NCI-H2171 treated with DMSO at 0.1 percent for 48 hours (cell line): ENCODE results near the gene PPP1CA.
"Not testable (repeated sequence)": the region's sequence is repeated elsewhere in the genome, so short reads cannot be mapped to it uniquely, and the experiment has no call there.

ENCODE experiments used
- DNase-seq: peaks from one replicate; lab custom pipeline; 2025; lab: John Stamatoyannopoulos, UW

PPP1CA gene

DNA sequence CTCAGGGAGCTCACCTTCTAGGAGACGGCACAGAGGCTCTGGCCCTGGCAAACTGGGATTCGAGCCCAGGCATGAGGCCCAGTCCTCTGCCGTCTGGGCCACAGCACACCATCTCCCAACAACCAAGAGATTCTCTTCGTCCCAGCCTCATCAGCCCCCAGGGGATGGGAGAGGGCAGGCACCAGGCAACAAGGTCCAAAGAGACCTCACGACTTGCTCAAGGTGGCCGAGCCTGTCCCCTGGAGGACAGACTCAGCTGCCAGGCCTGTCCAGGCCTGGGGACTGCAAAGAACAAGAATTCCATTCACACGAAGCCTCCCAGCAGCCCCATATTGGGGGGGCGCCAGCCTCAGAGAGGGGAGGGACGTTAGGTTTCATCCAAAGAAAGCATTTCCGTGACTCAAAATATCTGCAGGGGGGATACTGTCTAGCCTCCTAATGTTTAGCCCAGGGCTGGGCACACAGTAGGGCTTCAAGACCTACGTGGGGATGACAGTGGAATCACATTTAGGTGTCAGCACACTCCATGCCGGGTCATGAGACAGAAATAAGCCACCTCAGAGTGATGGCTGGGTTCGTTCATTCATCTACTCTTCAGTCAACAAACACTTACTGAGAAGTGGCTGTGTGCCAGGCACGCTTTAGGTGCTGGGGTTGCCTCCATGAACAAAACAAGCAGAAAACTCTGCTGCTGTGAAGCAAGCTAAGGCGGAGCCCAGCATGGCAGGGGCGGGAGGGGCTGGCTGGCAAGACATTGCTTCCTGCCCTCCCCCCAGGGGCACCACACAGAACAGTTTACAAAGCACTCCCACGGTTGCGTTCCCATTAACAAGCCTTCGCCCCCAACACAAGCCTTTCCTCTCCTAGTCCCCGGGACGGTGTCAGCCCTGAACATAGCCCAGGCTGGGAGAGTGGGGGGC, 15.0 kb upstream of the PPP1CA start:
- DNase-seq = no peak

DNA sequence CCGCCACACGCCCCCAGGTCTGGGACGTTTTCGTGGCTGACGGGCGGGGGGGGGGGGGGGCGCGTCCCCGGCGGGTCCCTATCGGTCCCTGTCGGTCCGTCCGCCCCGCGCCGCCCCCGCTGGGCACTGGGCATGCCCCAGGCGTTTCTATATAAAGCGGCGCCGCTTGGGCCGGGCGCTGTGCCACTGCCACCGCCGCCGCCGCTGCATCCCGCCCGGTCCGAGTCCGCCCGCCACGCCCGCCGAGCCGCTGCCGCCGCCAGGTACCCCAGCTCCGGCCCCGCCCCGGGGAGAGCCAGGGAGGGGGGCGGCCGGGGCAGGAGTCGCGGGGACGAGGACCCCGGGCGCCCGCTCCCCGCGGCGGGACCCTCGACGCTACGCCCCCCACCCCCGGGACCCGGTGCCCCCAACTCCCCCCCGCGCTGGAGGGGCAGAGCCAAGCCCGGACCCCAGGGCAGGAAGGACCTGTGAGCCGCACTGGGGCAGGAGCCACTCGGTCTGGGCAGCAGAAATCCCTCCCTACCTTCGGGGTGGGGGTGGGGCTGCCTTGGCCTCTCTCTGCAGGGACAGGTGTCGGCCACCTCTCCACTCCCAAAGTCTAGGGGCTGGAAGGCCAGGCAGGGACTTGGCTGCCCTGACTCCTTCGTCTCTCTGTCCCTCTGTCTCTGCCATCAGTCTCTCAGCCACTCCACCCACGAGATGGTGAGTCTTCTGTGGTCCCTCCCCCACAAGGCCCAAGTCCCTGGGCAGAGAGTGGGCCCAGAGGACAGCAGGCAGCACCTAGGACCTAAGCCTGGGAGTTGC, 14.0 kb upstream of the PPP1CA start, which contains the start of gene CARNS1:
Gene CARNS1 (plus strand): TSS at position 178 of the 804 bp plus-strand sequence. CDS start 522 bp downstream, at position 700.
- no peak for DNase-seq

DNA sequence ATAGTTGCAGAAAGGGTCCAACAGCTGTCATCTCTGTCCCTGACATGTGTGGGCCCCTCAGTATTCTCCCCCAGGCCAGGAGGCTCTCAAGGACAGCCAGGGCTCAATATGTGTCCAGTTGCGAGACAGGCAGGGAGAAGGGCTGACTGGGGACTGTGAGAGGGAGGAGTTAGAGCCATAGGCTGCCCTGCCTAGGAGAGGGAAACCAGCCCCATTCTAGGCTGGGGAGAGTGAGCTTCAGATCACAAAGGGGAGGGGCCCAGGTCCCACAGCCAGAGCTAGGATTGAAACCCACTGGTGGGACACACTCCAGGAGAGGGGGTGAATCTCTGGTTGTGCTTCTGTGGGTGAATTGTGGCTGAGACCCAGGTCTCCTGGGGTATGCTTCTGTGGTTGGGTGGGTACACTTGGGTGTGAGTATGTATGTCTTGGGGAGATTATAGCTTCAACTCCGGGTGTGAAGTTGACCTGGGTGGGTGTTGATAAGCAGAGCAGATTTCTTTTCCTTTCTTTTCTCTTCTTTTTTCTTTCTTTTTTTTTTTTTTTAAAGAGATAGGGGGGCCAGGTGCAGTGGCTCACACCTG, 11.7 kb upstream of the PPP1CA start:
- DNase-seq = no peak

DNA sequence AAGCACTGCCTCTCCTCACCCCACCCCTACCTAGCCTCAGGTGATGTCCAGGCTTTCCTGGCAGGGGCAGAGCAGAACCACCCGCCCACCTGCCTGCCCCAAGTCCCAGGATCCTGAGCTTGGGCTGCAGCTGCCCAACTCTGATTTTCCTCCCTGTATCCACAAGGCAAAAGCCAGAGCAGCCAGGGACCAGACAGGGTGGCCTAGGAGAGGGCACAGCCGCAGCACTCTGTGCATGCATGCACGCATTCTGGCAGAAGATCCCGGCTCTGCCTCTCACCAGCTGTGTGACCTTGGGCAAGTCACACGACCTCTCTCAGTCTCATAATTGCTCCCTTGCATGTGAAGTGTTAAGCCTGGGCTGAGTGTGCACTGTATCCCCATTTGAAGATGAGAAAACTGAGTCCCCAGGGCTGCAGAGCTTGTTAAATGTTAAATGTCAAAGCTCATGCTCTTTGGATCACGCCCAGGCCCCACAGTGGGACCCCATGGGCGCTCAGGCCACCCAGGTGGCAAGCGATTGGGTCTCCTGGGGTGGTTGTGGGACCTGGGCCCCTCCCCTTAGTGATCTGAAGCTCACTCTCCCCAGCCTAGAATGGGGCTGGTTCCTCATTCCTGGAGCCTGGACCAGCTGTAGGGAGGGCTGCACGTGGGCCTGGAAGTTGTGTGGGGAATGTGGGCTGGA, 11.0 kb upstream of the PPP1CA start:
- DNase-seq = no peak

DNA sequence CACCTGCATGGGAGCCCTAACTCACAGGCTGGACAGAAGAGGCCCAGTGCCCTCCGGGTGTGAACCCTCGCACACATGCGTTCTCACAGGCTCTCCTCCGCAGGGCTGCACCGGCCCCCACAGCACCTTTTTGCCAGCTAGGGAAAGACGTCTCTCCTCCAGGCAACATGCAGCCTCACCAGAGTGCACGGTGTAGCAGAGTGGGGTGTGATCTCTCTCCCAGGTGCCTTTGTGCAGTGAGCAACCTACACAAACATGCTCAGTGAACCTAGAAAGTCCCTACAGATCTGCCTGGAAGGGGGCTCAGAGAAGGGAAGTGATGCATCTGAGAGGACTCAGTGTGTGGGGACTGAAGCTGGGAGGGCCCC, 10.1 kb upstream of the PPP1CA start:
- no peak for DNase-seq

DNA sequence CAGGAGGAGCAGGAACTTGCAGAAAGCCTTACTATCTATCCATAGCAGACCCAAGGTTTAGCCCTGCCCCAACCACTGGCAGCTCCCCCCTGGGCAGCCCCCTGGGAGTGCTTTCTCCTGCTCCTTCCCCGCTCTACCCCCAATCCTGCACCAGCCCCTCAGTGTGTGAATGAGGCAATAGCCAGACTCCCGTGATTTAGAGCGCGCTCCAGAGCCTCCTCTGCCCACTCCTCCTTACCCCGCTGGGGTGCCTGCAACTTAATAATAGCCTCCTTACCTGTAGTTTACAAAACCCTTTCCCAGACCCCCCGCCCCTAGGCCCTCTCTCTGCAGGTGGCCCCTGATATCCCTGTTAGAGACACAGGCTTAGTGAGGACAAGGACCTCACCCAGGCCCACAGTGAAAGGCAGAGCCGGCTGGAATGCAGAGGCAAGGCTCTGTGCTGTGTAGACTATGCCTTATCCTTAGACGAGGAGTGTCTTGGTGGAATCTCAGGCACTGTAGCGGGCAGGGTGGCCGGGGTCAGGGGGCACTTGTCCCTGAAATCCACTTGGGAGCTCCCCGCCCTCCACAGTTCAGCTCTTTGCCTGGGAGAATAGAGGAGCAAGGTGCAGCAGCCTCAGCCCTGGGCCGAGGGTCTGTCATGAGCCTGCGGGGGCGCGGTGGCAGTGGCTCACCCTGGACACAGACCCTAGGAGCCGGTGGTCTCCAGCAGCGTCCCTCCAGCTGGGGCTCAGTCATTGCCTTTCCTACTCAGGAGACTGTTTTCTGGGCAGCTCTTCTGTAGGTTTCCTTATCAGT, 9.5 kb upstream of the PPP1CA start:
- no peak for DNase-seq

DNA sequence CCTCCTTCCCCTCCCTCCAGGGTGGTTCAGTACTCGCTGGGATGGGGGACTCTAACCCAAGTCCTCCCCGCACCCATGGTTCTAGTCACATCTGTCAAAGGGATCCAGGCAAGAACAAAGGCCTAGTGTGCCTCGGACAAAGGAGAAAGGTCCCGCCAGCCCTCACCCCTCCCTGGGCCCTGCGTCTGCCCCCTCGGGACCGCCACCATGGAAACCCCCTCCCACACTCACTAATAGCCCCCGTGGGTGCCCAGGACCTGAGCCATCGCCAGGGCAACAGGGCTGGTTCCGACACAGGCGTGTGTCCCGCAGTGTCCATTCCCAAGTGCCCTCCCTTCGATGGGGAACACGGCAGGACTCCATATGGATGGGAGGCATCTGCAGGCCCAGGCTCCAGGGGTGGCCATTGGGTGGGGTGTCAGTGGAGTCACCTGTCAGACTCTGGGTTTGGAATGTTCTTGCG, 8.7 kb upstream of the PPP1CA start:
- DNase-seq = no peak

DNA sequence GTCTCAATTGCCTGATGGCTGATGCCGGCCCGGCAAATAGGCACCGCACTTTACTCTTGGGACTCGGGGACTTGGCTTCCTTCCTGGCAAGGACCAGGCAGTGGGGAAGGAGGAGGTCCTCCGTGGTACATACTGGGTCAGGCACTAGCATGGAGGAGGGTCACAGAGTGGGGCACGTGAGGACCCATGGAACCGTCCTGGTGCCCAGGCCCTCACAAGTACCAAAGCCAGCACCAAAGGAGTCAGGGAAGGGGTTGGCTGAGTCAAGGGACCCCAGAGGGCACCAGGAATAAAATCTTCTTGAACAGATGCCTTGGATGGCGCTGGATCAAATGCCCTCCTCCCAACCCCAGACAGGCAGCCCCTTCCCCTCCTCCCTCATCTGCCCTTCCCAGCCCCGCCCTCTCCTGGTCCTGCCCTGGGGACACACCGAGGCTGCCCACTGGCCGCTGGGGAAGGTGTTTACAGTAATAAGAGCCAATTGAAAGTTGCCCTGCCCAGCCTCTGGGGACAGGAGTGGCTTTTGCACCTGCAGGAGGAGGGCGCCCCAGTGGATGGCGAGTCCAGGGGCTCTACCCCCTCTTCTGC, 8.2 kb upstream of the PPP1CA start:
- DNase-seq = no peak

DNA sequence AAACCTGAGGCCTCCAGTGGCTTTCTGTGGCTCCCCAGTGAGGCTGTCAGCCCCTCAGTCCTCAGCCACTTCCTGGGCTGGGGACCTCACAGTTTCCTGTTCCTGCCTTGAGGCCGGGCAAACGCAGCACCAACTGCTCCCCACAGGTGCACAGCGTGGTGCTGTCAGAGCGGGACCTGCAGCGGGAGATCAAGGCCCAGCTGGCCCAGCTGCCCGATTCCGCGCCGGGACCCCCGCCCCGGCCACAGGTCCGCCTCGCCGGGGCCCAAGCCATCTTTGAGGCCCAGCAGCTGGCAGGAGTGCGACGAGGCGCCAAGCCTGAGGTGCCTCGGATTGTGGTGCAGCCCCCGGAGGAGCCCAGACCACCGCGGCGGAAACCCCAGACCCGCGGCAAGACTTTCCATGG, 7.6 kb upstream of the PPP1CA start:
- DNase-seq = no peak

DNA sequence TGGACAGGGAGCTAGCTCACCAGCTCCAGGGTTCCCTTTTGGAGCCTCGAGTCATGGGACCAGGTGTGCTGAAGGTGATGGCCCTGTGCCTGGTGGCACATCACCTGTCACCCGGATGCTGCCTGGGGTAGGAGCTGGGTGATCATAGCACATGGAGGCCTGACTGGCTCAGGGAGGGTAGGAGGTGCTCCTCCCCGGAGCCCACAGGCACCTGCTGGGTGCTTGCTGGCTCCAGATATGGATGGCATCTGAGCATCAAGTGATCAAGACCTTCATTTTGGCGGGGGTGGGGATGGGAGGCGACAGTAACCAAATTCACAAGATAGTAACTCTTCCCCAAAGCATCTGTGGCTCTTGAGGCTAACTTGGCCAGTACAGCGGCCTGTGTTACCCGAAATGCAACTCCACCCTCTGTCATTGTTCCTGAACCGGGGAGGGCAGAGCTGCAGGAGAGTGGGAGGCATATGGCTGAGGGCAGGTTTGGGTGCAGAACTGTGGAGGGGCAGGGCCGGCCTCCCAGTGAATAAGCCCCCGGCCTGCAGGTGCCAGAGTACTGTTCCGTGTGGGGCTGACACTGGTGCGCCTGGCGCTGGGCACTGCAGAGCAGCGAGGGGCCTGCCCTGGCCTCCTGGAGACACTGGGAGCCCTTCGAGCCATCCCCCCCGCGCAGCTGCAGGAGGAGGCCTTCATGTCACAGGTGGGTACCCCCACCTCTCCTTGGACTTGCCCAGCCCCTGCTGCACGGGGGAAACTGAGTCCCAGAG, 7.0 kb upstream of the PPP1CA start:
- DNase-seq = no peak

DNA sequence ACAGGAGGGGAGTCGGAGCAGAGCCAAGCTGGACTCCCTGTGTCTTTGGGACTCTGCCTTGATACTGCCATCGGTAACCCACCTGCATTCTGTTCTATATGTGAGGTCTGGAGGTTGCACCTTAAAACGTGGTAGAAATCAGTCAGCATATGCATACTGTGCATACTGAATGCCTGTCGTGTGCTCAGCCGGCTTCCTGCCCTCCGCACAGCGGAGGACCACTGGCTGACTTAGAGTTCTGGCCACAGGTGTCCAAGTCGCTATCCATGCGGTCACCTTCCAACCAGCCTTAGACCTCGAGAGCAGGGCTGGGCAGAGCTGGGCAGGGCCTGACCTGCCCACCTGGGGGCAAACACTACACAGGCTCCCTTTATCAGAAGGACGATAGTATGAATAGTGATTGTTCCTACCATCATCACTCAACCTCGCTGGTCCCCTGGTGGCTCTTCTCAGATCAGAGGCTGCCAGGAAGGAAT, 6.1 kb upstream of the PPP1CA start:
- no peak for DNase-seq

DNA sequence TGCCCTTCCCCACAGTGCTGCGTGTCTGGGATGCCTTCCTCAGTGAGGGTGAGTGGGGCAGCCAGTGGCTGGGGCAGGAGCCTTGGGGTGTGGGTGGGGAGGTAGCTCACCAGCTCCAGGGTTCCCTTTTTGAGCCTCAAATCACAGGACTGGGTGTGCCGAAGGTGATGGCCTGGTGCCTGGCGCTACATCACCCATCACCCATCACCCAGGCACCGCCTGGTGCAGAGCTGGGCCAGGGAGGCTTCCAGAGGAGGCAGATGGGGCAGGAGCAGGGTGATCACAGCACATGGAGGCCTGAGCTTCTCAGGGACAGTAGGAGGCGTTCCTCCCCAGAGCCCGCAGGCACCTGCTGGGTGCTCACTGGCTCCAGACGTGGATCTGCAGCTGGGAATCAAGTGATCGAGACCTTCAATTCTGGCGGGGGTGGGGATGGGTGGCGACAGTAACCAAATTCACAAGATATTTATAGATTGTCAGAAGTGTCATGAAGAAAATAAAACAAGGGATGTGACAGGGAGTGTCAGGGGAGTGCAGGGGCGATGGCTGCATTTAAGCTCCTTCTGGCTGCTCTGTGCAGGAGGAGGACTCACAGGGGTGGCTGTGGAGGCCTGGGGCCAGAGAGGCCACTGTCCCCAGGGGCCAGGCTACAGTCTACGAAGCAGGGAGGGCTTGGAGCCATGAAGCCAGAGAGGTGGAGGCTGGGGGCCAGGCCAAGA, 5.5 kb upstream of the PPP1CA start:
- no peak for DNase-seq

DNA sequence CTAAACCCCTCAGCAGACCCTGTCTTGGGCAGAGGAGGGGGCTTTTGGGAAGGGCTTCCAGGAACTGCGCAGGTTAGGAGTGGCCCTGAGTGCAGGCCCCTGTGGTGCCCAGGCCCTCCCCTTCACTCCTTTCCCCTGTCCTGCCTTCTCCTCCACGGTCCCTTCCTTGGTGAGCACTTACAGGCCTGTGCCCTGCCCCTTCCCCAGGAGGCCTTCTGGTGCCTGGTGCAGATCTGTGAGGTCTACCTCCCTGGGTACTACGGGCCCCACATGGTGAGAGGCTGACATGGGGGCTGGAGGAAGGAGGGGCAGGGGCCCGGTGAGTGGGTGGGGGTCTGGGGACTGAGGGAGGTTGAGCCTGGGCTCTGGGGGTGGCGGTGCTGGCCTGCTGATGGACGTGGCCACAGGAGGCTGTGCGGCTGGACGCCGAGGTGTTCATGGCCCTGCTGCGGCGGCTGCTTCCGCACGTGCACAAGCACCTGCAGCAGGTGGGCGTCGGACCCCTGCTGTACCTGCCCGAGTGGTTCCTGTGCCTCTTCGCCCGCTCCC, 4.8 kb upstream of the PPP1CA start:
- DNase-seq = no peak

DNA sequence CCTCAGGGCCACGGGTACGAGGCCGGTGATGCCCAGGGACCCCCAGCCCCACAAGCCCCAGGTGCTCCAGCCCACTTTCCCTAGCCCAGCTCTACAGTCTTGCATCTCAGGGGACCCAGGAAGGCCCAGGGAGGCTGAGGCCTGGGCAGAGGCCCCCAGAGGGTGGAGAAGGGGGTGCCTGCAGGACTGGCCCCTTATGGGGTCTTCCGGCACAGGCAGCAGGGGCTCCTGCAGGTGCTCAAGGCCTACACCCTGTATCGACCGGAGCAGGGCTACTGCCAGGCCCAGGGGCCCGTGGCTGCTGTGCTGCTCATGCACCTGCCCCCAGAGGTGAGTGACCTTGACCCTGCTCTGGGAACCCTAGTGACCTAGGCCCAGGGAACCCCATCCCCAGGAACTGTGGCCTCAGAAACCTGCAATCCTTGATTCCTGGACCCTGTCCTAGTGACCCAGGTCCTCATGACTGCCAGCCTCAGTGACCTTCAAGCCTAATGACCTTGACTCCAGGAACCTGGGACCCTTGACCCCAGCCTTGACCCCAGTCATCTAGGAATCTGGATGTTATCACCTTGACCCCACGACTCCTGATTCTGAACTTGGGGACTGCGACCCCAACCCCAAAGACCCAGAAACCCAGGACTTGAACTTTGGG, 4.2 kb upstream of the PPP1CA start:
- no peak for DNase-seq

DNA sequence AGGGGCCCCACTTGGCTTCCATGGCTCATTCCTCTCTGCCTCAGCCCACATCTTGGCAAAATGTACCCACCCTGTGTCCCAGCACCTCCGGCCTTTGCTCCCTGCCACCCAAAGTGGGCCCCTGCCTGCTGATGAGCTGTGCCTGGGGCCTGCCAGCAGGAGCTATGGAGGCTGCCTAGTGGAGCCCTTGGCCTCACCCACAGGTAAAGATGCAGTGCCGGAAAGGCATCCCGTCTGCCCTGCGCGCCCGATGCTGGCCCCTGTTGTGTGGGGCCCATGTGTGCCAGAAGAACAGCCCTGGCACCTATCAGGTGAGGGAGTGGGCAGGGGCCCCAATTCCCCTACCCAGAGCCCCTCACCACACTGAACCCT, 3.5 kb upstream of the PPP1CA start:
- no peak for DNase-seq

DNA sequence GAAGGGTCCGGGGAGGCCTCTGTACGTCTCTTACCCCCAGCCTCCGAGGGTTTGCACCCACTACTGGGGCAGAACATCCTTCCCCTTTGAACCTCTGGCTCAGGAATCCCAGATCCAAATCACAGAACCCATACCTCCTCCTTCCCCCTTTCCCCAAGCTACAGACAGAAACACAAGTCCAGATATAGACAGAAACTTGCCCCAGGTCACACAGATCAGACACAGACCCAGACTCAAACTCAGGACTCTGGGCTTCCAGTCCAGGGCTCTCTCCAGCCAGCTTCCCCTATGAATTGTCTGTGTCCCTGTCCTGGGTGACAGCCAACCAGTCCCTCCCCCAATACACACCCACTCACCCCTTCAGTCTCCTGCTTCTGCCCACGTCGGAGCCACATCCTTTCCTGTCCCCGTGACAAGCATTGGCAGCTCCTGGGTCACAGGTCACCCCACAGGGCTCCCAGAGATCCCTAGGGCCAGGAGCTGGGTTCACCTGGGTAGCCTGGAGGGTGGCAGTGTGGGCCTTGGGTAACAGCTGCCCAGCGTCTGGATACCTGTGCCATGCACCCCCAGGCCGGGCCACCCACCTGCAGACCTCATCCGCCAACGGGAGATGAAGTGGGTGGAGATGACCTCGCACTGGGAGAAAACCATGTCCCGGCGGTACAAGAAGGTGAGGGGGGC, 3.0 kb upstream of the PPP1CA start:
- DNase-seq = no peak

DNA sequence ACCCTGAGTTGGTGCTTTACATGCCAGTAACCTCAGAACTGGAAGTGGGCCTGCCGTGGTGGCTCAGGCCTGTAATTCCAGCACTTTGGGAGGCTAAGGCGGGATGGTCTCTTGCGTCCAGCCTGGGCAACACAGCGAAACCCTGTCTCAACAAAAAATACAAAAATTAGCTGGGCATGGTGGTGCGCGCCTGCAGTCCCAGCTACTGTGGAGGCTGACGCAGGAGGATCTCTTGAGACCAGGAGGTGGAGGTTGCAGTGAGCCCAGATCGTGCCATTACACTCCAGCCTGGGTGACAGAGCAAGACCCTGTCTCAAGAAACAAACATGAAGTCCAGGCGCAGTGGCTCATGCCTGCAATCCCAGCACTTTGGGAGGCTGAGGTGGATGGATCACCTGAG, 1.4 kb upstream of the PPP1CA start:
- DNase-seq = not testable (repeated sequence)
